ENCODE measurements around the gene LMNA. TPM values are rescaled to one million over a fixed set of nuclear protein-coding genes. Genes with fewer than 3 reads are reported as not detected.

Gene LMNA
- total and polyA plus RNA-seq, 11 donors: 223 to 396 (median 273) TPM

DNA sequence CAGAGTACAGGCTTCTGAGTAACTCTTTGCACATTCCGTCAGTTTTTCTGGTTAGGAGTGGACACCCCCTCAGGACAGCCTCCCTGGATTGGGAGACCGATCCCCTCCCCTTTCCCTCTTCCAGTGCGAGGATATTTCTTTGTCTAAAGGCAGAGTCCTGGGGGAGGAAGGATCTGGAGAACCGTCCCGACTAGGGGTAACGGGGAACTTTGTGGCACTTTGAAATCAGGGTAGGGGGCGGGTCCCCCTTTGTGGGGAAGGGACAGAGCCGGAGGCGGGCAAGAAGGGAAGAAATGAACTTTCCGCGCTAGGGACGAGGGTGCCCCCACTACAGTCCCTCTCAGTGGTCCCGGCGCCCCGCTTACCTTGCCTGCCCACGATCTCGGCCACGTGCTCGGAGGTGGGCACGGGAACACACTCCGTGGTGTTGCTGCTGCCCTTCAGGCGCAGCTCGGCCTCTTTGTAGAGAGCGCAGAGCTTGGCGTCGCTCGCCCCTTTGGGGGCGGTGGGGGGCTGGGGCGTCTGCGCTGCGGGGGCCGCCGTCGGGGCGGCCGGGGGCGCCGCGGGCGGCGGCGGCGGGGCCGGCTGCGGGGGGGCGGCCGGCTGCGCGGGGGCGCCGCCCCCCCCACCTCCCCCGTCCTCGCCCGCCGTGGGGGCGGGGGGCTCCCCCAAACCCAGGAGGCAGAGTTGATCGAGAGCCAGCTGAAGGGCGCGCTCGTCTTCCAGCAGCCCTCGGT lies 33.2 kb upstream of the LMNA start:
- TF ChIP-seq POLR2A (IDR thresholded peaks at IDR 0.05): no peak
- TF ChIP-seq, protein P1, sequence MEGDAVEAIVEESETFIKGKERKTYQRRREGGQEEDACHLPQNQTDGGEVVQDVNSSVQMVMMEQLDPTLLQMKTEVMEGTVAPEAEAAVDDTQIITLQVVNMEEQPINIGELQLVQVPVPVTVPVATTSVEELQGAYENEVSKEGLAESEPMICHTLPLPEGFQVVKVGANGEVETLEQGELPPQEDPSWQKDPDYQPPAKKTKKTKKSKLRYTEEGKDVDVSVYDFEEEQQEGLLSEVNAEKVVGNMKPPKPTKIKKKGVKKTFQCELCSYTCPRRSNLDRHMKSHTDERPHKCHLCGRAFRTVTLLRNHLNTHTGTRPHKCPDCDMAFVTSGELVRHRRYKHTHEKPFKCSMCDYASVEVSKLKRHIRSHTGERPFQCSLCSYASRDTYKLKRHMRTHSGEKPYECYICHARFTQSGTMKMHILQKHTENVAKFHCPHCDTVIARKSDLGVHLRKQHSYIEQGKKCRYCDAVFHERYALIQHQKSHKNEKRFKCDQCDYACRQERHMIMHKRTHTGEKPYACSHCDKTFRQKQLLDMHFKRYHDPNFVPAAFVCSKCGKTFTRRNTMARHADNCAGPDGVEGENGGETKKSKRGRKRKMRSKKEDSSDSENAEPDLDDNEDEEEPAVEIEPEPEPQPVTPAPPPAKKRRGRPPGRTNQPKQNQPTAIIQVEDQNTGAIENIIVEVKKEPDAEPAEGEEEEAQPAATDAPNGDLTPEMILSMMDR (IDR thresholded peaks at IDR 0.05): no peak
- 6 to 26% (median 9%) methylated on average over 23 to 60 of the region's 61 CpGs for WGBS, 4 donors
- Histone ChIP-seq H3K4me1 (peaks cover 0 to 33% (median 9%) of the 10 kb centered on the region in 12 donors), H3K27me3 (peaks cover 0 to 11% (median 0%) of the 10 kb centered on the region in 9 donors), H3K27ac (no peak overlapping the region), H3K9me3 (no peaks in the 10 kb centered on the region), H3K36me3 (no peaks in the 10 kb centered on the region), H3K4me3 (peak overlapping the region in 10 of 12 donors; percentile 58 to 98 (median 88))
- DNase-seq: no peak
- no peak for ATAC-seq
- intact Hi-C loops (cut with DNase I): no loop called here

DNA sequence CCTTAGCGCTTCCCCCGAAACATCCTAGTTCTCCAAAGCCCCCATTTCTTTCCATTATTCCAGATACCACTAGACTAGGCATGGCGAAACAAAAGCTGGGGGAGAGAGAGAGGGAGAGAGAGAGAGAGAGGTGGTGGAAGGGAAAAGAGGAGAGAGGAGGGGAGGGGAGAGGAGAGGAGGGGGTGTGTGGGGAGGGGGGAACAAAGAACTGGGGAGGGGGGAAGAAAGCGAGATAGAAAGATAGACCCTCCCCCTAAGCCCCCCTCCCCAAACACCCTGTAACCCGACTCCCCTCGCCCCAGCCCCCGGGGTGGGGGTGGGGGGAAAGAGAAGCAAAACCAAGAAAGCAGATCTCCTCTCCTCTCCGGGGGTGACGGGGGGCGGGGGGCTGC lies 32.6 kb upstream of the LMNA start:
- peak overlapping the region in 3 of 12 donors; percentile 77 to 78 (median 77) for H3K27ac ChIP-seq
- intact Hi-C loops (cut with DNase I): no loop called here
- H3K4me1 ChIP-seq: peaks cover 0 to 36% (median 9%) of the 10 kb centered on the region in 12 donors
- WGBS, 4 donors: 0 to 2% (median 0%) methylated on average over 7 to 10 of the region's 10 CpGs
- peaks cover 0 to 11% (median 0%) of the 10 kb centered on the region in 9 donors for H3K27me3 ChIP-seq
- TF ChIP-seq, protein P1 (IDR thresholded peaks at IDR 0.05): no peak
- TF ChIP-seq POLR2A (IDR thresholded peaks at IDR 0.05): no peak
- H3K36me3 ChIP-seq: no peaks in the 10 kb centered on the region
- peak overlapping the region; percentile 58 to 98 (median 88) for H3K4me3 ChIP-seq
- DNase-seq (no peak), ATAC-seq (no peak)
- H3K9me3 ChIP-seq: no peaks in the 10 kb centered on the region

DNA sequence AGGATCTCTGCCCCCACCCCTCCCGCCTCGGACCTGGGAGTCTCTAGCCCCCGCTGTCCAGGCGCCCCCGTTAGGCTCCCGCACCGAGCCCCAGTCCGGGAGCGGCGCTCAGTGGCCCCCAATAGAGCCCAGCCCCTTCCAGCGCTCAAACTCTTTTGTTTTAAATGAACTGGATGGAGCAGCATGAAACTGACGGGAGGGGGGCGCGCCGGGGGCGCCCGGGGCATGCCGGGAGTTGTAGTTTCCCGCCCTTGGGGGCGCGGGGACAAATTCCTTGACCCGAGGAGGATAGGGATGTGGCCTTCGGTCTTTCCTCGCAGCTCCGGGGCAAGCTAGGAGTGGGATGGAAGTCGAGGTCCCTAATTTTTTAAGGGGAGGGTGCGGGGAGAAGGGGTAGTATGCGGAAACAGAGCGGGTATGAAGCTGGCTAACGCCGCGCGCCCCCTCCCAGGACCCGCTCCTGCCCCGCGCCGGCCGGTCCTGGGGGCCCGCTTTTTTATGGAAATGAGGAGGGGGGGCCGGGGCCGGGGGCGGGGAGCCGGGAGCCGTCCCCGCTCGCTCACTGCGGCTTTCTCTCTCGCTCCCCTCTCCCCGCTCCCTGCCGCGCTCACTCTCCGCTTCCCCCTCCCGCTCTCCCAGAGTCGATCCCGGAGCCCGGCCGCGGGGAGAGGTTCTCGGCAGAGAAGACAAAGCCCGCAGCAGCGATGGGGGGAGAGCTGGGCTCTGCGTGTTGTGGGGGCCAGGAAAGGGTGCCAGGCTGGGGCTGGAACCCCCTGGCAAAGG lies 32.0 kb upstream of the LMNA start, which contains the start of gene MEX3A:
Gene MEX3A (minus strand): TSS at position 157 of the 783 bp plus-strand sequence. CDS start 467 bp downstream, outside the sequence.
- 0 to 1% (median 1%) methylated on average over 37 to 62 of the region's 62 CpGs for WGBS, 4 donors

More for the DNA sequence above, 32.0 kb upstream of the LMNA start, which contains the start of gene MEX3A:
- Histone ChIP-seq H3K4me1 (peaks cover 0 to 36% (median 9%) of the 10 kb centered on the region in 12 donors), H3K27me3 (peaks cover 0 to 11% (median 0%) of the 10 kb centered on the region in 9 donors), H3K4me3 (peak within 1 kb of the TSS; percentile 58 to 98 (median 88)), H3K36me3 (no peaks in the 10 kb centered on the region), H3K27ac (peak within 1 kb of the TSS in 10 of 12 donors; percentile 13 to 78 (median 44)), H3K9me3 (no peaks in the 10 kb centered on the region)
- peak; percentile 75 to 84 (median 81) for DNase-seq
- intact Hi-C loops (cut with DNase I): no loop called here
- ATAC-seq: peak; percentile 43 to 86 (median 82)
- peak in 1 of 2 donors; percentile 33 for TF ChIP-seq POLR2A (IDR thresholded peaks at IDR 0.05)
- TF ChIP-seq, protein P1 (IDR thresholded peaks at IDR 0.05): no peak
